ENCODE data around the gene GPN2. TPM values are rescaled to one million over a fixed set of nuclear protein-coding genes. Genes with fewer than 3 reads are reported as not detected.

GPN2 gene
- total RNA-seq, 1 donor from 2014 or later: 7.5 TPM

DNA sequence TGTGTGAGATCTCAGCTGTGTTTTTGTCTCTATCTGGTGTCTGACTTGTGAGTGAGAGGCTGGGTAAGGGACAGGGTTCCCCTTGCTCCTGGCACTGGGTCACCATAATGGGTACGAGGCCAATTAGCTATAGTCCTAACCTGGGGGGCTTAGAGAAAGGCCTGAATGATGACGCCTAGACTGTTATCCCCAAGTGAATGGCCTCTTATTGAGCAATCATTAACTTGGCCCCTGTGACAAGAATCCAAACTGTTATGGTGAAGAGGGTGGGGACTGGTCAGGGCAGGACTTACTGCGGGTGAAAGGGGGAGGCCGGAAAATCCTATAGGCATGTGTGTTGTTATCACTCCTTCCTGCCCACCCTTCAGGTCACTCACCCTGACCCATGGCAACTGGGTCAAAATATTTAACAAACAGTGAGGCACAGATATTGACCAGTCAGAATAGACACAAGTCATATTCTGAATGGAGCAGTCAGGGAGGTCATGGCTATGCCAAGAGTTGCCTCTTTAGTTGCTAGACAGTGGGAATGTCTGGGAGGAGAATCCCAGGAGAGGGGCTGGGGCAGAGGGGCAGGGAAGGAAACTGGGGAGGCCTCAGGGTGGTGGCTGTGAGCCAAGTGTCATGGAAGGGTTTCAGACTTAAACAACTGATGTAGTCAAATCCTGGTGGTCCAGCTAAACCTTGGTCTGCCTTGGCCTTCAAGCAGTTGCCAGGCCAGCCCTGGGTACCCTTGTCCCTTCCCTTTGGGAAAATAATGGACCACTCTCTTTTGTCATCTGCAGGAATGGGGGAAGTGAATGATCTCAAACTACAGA, 20.5 kb upstream of the GPN2 start:
- intact Hi-C loops (cut with DNase I): no loop called here
- Histone ChIP-seq H3K9me3 (no peaks in the 10 kb centered on the region), H3K27ac (no peak overlapping the region), H3K4me3 (no peak overlapping the region), H3K27me3 (no peaks in the 10 kb centered on the region), H3K4me1 (no peaks in the 10 kb centered on the region), H3K36me3 (no peaks in the 10 kb centered on the region)
- no peak for DNase-seq (ENCODE audit: low spot score in 2 of 2)
- TF ChIP-seq, protein P1, sequence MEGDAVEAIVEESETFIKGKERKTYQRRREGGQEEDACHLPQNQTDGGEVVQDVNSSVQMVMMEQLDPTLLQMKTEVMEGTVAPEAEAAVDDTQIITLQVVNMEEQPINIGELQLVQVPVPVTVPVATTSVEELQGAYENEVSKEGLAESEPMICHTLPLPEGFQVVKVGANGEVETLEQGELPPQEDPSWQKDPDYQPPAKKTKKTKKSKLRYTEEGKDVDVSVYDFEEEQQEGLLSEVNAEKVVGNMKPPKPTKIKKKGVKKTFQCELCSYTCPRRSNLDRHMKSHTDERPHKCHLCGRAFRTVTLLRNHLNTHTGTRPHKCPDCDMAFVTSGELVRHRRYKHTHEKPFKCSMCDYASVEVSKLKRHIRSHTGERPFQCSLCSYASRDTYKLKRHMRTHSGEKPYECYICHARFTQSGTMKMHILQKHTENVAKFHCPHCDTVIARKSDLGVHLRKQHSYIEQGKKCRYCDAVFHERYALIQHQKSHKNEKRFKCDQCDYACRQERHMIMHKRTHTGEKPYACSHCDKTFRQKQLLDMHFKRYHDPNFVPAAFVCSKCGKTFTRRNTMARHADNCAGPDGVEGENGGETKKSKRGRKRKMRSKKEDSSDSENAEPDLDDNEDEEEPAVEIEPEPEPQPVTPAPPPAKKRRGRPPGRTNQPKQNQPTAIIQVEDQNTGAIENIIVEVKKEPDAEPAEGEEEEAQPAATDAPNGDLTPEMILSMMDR (IDR thresholded peaks at IDR 0.05): no peak

DNA sequence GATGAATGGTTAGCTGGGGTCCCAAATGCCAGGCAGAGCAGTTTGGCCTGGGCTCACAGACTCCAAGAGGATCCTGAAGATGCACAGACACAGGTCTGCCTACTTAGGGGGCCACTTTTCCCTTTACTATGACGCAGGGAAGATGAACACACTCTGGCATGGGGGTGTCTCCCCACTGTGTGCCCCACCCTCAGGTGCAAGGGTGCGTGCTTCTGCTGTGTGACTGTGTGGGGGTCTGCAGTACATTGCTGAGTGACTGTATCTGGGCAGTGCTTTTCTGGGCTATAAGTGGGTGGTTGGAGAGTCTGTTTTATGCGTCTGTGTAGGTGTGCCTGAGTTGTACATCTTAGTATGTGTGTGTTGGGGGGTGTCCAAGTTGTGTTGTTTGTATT, 19.9 kb upstream of the GPN2 start:
- intact Hi-C loops (cut with DNase I): no loop called here
- no peaks in the 10 kb centered on the region for H3K27me3 ChIP-seq
- H3K4me1 ChIP-seq: no peaks in the 10 kb centered on the region
- no peak overlapping the region for H3K4me3 ChIP-seq
- H3K36me3 ChIP-seq: no peaks in the 10 kb centered on the region
- H3K9me3 ChIP-seq: no peaks in the 10 kb centered on the region
- H3K27ac ChIP-seq: no peak overlapping the region
- DNase-seq (ENCODE audit: low spot score in 2 of 2): no peak
- TF ChIP-seq, protein P1 (IDR thresholded peaks at IDR 0.05): no peak

DNA sequence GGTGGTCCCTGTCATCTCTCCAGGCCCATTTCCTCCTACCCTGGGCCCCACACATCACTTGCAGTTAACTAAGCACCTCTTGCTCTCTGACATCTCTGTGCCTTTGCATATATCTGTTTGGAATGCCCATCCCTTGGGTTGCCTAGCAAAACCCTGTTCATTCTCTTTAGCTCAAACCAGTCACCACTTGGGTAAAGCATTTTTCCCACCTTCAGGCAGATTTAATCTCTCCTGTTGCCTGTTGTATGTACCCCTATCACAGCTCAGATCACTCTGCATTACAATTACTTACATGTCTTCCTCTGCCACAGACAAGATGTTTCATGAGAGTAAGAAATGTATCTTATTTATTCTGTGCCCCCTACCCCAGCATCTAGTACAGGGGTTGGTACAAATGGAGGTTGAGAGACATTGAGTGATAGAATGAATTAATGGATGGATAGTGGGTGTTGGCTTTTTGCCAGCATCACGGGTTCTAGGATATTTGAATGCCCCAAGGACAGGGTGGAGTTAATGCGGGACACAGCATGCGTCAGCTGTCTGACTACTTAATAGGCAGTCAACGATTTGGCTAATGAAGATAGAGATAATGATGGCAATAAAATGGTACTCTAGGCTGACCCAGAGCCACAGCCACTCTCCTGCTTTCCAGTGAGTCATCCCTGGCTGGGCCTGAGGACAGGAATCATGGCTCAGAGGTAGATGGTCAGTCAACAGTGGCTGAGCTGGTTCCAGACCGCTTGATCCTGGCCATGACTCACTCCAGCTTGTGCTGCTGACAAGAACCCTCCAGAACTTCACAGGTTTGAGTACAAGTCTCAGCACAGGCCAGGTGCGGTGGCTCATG, 17.2 kb upstream of the GPN2 start:
- Histone ChIP-seq H3K9me3 (no peaks in the 10 kb centered on the region), H3K36me3 (no peaks in the 10 kb centered on the region), H3K4me3 (no peak overlapping the region), H3K4me1 (no peaks in the 10 kb centered on the region), H3K27ac (no peak overlapping the region), H3K27me3 (no peaks in the 10 kb centered on the region)
- TF ChIP-seq, protein P1 (IDR thresholded peaks at IDR 0.05): no peak
- intact Hi-C loops (cut with DNase I): no loop called here
- no peak for DNase-seq (ENCODE audit: low spot score in 2 of 2)

DNA sequence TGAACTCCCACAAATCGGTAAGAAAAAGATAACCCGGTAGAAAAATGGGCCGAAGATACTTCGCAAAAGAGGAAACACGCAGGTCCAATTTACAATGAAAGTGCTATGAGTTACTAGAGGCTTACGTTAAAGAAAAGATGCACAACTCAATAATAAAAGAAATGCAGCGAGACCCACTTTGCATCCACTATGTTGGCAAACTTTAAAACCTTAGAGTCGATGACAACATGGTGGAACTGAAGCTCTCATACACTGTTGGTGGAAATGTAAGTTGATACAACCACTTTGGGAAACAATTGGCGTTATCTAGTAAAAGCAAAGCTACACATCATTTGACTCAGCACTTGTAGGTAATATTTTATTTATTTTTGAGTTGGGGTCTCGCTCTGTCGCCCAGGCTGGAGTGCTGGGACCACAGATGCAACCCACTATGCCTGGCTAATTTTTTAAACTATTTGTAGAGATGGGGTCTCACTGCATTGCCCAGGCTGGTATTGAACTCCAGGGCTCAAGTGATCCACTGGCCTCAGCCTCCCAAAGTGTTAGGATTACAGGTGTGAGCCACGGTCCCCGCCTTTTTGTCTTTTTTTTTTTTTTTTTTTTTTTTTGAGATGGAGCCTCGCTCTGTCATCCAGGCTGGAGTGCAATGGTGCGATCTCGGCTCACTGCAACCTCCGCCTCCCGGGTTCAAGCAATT, 10.9 kb upstream of the GPN2 start:
- H3K9me3 ChIP-seq: no peaks in the 10 kb centered on the region
- DNase-seq (ENCODE audit: low spot score in 2 of 2): no peak
- intact Hi-C loops (cut with DNase I): loop anchor here (1.0 kb wide), 2 partner anchors 11 to 20 kb away; partner anchors contain the start of genes GPN2 and NUDC
- H3K27ac ChIP-seq: peak overlapping the region; percentile 67 to 87
- peaks cover 16 to 20% of the 10 kb centered on the region in 2 donors for H3K36me3 ChIP-seq
- peaks cover 6 to 15% of the 10 kb centered on the region in 2 donors for H3K4me1 ChIP-seq
- TF ChIP-seq, protein P1 (IDR thresholded peaks at IDR 0.05): no peak
- H3K4me3 ChIP-seq: peak overlapping the region; percentile 66 to 95
- H3K27me3 ChIP-seq: no peaks in the 10 kb centered on the region

DNA sequence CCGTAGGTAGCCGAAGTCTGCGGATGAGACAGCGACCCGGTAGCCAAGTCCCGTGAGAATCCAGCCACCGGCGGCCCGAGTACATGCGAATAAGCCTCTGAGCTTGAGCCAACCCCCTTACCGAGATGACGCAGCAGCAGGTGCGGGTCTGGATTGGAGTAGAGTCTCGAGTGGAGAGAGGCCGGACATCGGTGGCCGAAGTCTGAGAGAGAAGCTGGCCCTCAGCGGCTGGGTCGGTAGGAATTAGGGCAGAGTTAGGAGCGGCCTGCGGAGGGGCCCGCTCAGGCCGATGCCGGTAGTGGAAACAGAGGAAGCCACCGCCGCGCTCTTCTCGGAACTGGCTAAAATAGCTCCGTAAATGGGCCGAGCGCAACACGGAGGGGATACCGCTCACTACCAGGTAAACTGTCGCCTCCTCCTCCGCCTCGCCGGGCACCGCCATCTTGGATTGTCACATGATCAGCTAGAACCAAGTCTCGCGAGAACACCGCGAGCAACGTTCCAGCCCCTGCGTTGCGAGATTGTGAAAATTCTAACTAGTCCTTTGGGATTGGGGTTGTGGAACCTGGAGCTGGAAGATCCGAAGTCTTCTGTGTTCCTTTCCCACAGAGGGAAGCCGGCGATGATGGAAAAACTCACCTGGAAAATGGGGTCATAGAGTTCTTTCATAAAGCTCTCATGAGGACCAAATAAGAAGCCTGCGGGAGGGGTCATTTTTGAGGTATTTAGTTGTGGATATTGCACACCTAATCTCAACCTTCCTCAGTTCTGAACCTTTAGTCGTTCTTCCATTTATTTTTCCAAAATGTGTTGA, 10.1 kb upstream of the GPN2 start, which contains the start of gene GPATCH3:
TSS of gene GPATCH3 (minus strand) at position 467 of the 814 bp plus-strand sequence. CDS start at position 442, 25 bp downstream.
- peak; percentile 57 to 96 for DNase-seq (ENCODE audit: low spot score in 2 of 2)
- H3K4me1 ChIP-seq: peaks cover 6 to 15% of the 10 kb centered on the region in 2 donors
- TF ChIP-seq, protein P1 (IDR thresholded peaks at IDR 0.05): no peak
- H3K9me3 ChIP-seq: no peaks in the 10 kb centered on the region
- no peaks in the 10 kb centered on the region for H3K27me3 ChIP-seq
- H3K36me3 ChIP-seq: peaks cover 17 to 22% of the 10 kb centered on the region in 2 donors
- H3K27ac ChIP-seq: peak within 1 kb of the TSS; percentile 67 to 87
- peak within 1 kb of the TSS; percentile 66 to 95 for H3K4me3 ChIP-seq
- intact Hi-C loops (cut with DNase I): loop anchor here (1.0 kb wide), 2 partner anchors 10 to 21 kb away; partner anchors contain the start of genes GPN2 and NUDC

All from ascending aorta (tissue), 2 donors.